ENCODE data around the gene CLGN.

- no peak for TF ChIP-seq POLR2AphosphoS5 (IDR thresholded peaks at IDR 0.05; ENCODE audit: low read depth)
- TF ChIP-seq, protein P1, sequence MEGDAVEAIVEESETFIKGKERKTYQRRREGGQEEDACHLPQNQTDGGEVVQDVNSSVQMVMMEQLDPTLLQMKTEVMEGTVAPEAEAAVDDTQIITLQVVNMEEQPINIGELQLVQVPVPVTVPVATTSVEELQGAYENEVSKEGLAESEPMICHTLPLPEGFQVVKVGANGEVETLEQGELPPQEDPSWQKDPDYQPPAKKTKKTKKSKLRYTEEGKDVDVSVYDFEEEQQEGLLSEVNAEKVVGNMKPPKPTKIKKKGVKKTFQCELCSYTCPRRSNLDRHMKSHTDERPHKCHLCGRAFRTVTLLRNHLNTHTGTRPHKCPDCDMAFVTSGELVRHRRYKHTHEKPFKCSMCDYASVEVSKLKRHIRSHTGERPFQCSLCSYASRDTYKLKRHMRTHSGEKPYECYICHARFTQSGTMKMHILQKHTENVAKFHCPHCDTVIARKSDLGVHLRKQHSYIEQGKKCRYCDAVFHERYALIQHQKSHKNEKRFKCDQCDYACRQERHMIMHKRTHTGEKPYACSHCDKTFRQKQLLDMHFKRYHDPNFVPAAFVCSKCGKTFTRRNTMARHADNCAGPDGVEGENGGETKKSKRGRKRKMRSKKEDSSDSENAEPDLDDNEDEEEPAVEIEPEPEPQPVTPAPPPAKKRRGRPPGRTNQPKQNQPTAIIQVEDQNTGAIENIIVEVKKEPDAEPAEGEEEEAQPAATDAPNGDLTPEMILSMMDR (IDR thresholded peaks at IDR 0.05; ENCODE audit: insufficient read depth, low read length), result no peak
- no peak for TF ChIP-seq SPI1 (IDR thresholded peaks at IDR 0.05; ENCODE audit: borderline replicate concordance, low read depth)
- TF ChIP-seq REST (IDR thresholded peaks at IDR 0.05; ENCODE audit: insufficient replicate concordance, low read depth), result no peak
- TF ChIP-seq GABPA (IDR thresholded peaks at IDR 0.05; ENCODE audit: low read depth), result no peak
These were observed 64.4 kb downstream of the CLGN start for GRCh38 chr4:140363051-140363450.
